ENCODE data around the gene ZNF217. TPM values are rescaled to one million over a fixed set of nuclear protein-coding genes. Genes with fewer than 3 reads are reported as not detected.

Gene ZNF217
- total and polyA plus RNA-seq, 9 of the 15 experiments (the other 6 are each of a cell fraction or from before 2014, with no cell fraction given): 3.0 to 41.8 (median 16.8) TPM

- no peak for TF ChIP-seq CREB3L1 (IDR thresholded peaks at IDR 0.05; ENCODE audit: borderline replicate concordance, low read depth)
- no peak for TF ChIP-seq CREB1 (IDR thresholded peaks at IDR 0.05)
- no peak for TF ChIP-seq CREB1 (CRISPR knock-in tag; IDR thresholded peaks at IDR 0.05)
- no peak for TF ChIP-seq ZFP1 (CRISPR knock-in tag; IDR thresholded peaks at IDR 0.05)
- peak; percentile 75 to 88 for TF ChIP-seq KDM1A (IDR thresholded peaks at IDR 0.05)
- TF ChIP-seq ZEB2 (IDR thresholded peaks at IDR 0.05): no peak
- no peak for TF ChIP-seq SAP30 (IDR thresholded peaks at IDR 0.05; ENCODE audit: borderline replicate concordance, insufficient read depth, low read depth, low read length, poor library complexity, severe bottlenecking)
- TF ChIP-seq ZNF23 (CRISPR knock-in tag; IDR thresholded peaks at IDR 0.05): no peak
- no peak for TF ChIP-seq RAD51 (IDR thresholded peaks at IDR 0.05; ENCODE audit: borderline replicate concordance, low read depth)
- TF ChIP-seq CBX5 (IDR thresholded peaks at IDR 0.05; ENCODE audit: borderline replicate concordance, low read depth): no peak
- no peak for TF ChIP-seq BCL6 (CRISPR knock-in tag; IDR thresholded peaks at IDR 0.05)
- TF ChIP-seq ZNF609 (CRISPR knock-in tag; IDR thresholded peaks at IDR 0.05; ENCODE audit: borderline replicate concordance): no peak
- no peak for TF ChIP-seq EP400 (IDR thresholded peaks at IDR 0.05)
- no peak for TF ChIP-seq GABPB2 (CRISPR knock-in tag; conservative IDR thresholded peaks at IDR 0.05)
- TF ChIP-seq TEAD2 (tag; IDR thresholded peaks at IDR 0.05): no peak; the same call in 1 of the 2 replicates
- peak in 1 of 2 experiments; percentile 8; a peak in 1 of 4 replicates for TF ChIP-seq ZNF639 (CRISPR knock-in tag; conservative IDR thresholded peaks at IDR 0.05 in 1 of 2, IDR thresholded peaks at IDR 0.05 in 1 of 2)
- no peak for TF ChIP-seq MCM5 (IDR thresholded peaks at IDR 0.05; ENCODE audit: low read depth)
- no peak for TF ChIP-seq TAF1 (IDR thresholded peaks at IDR 0.05; ENCODE audit: control insufficient read depth, extremely low read depth, insufficient read depth, low read length, severe bottlenecking)
- TF ChIP-seq XRCC3 (IDR thresholded peaks at IDR 0.05): no peak
- TF ChIP-seq PHF8 (IDR thresholded peaks at IDR 0.05; ENCODE audit: borderline replicate concordance, low read length): no peak
- TF ChIP-seq NCOA4 (IDR thresholded peaks at IDR 0.05; ENCODE audit: partially characterized antibody): no peak
Observed at GRCh38 chr20:53622247-53623133, 28.9 kb upstream of the ZNF217 start (continued).
